ENCODE measurements around the gene FRAS1. TPM values are rescaled to one million over a fixed set of nuclear protein-coding genes. Genes with fewer than 3 reads are reported as not detected.

FRAS1 gene
- 40.4 and 53.8 TPM in 2 replicates for total RNA-seq

GRCh38 chr4:78057135-78057599 is at the start of gene FRAS1:
FRAS1 (plus strand) TSS chr4:78057323; CDS start chr4:78058010, 687 bp downstream.

GRCh38 chr4:78551420-78552351 is 494.6 kb downstream of the FRAS1 start, which contains the start of gene ANXA3:
ANXA3 (plus strand) TSS chr4:78551770; CDS start chr4:78554474, 2,704 bp downstream.

Other genes starting within 250 kb of the FRAS1 start
- gene CNOT6L, start 238.0 kb upstream of the FRAS1 start, total RNA-seq: 4.8 TPM in 2 replicates
- 13.7 and 17.7 TPM in 2 replicates for gene MRPL1, start 194.5 kb upstream of the FRAS1 start, total RNA-seq

Data from pericardium fibroblast (primary cell).